Stimulated activated CD8-positive, alpha-beta memory T cell treated with anti-CD3 and anti-CD28 coated beads, Interleukin-12 subunit alpha, Interleukin-12 subunit beta, amount 100 ng/mL, for 4 hours (primary cell): ENCODE results near the gene SORCS1.
"Not testable (repeated sequence)": the region's sequence is repeated elsewhere in the genome, so short reads cannot be mapped to it uniquely, and the experiment has no call there.

Source experiments
- DNase-seq: peaks from one replicate; pipeline ENCODE4 v3.0.0-alpha.2; 2020; ENCODE audit warnings: low read depth

SORCS1 gene

DNA sequence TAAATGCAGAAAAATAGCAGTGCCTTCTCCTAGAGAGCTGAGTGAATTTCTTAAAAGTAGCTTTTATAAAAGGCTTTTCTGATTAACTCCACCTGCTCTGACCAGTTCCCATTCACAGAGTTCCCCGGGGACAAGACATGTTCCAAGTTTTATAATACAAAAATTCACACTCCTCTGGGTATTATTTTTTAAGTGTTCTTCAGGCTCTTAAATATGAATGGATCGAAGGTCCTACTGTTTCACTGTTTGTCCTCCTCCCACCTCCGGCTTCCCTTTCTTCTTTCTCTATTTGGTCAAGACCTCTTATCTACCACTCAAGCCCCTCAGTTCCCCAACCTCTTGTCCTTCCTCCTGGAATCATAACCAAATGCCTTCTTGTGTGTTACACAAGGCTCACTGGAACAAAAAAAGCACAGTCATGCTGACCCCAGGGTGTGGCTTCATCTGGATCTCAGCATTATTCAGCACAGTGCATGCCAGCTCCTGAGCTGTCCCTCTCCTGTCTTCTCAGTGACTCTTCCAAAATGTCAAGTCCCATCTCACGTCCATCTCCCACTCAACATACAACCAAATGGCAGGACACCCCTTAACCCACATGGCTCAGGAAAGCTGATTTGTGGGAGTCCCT is 222.4 kb downstream of the SORCS1 start:
- no peak for DNase-seq

- DNase-seq: no peak
Measured at GRCh38 chr10:106941297-106942034, 223.0 kb downstream of the SORCS1 start.

- DNase-seq: no peak
Measured at GRCh38 chr10:106938513-106938912, 226.0 kb downstream of the SORCS1 start.

DNA sequence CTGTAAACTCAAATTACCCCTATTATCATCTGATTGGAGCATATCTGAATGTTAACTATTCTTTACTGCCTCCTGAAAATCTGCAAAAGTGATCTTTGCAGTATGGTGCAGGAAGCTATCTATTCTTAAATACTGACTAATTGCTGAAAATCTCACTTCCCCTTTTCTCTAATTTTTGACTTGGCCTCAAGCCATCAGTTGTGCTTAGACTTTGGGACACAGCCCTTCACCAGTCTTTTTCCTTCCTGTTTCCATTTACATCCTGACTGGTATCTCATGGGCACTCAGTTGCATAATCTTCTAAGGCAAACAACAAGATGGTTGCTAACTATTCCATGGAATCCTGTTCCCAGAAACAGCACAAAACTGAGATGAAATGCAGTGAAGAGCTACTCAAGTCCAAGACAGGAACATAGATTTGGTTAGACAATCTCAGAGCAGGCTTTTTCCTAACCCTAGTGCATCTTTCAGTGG is 228.5 kb downstream of the SORCS1 start:
- no peak for DNase-seq

- no peak for DNase-seq
Measured at GRCh38 chr10:106931853-106932249, 232.7 kb downstream of the SORCS1 start.

GRCh38 chr10:106931159-106931852 is 233.2 kb downstream of the SORCS1 start:
- DNase-seq: no peak

DNA sequence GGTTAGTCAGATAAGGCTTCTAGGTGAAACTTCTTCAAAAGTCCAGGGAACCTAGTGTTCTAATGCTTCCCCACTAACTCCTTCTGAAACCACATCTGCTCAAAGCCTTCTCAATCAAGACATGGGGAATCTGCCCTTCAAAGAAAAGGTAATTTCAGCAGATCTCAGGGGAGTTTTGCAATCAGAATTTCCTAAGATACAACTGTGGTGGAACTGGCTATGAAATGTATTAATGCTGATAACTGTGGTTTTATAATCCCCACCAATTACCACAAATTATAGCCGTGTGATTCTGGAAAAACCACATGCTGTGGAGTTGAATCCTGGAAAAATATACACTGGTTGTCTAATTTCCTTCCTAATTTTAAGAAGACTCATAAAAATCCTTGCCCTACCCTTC is 233.8 kb downstream of the SORCS1 start:
- DNase-seq: no peak

DNA sequence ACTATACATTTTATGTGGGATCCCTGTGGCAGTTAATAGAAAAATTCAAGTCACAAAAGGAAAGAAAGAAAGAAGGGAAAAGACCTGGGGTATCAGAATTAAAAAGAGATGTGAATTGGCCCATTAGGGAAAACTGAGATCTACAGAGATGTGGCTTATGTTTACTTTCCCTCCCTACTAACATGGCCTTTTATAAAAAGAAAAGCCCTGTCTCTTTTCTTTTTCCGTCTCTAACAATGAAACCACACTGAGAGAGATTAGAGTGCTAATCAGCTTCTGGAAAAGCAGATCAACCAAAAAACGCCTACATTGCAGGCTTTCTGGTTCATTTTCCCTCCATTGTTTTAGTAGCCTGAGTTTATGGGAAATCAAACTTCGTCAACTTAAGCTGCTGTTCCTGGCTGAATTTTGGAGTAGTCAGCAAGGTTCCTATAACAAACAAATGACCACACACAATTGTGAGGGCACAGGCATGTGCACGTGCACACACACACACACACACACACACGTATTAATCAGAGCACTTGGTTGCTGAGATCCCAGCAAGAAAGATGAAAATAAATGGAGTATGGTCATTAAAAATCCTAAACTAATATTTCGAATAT is 235.1 kb downstream of the SORCS1 start:
- no peak for DNase-seq

GRCh38 chr10:106928151-106928550 is 236.4 kb downstream of the SORCS1 start:
- not testable (repeated sequence) for DNase-seq

DNA sequence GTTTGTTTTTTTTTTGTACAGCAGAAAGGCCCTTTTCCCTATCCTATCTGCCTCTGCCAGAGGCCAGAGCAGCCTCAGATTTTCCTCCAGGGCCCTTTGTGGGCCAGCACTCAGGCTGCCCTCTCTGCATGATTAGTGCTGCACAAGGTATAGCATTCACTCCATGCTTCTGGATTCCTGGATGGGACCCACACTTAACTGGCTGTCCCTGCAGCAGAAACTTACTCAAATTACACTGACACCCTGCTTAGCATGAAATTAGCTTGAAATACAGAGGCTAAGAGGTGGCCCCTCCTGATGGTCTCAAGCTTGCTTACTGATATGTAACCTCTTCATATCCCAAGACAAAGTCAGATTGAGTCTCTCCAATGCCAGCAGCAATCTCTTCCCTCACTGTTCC is 239.3 kb downstream of the SORCS1 start:
- DNase-seq: no peak

- no peak for DNase-seq
Measured at GRCh38 chr10:106920538-106920937, 244.0 kb downstream of the SORCS1 start.

DNA sequence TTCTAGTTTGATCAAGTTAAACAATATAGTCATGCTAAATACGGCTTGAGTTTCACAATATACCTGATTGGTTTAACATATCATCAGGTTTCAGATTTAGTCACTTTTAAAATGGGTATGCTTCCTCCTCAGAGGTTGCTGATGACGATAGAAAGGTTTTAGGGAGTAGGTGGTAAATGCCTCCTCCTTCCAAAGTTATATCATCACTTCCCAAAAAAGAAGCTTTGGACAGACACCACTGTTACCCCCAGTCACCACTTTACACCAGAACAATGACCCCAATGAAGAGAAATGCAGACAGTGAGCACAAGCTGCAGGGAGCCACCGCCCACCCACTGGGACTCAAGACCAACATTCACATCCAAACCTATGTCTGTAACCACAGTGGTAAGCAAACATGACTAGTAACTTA is 244.6 kb downstream of the SORCS1 start:
- DNase-seq: no peak

DNA sequence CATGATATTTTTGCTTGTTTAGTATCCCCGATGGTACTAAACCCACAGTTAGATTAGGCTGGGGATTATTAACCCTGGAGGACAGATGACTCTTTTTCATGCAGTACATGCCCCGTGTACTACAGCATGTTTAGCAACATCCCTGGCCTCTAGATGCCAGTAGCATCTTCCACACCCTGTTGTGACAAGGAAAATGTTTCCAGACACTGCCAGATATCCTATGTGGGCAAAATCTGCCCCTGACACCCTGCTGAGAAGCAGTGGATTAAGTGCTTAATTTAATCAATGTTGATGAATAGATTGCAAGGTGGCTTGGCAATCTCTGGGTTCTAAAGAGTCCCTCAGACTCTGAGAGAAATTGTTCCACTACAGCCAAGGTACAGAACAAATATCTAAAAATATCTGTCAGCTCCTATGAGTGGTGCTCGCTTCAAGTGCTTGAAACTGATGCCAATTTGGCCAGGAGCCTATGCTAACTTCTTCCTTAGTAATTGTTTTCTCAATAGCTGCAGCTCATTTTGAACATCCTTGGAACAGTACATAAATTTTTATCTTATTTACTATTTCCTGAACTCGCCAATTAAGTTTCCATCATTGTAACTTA is 247.0 kb downstream of the SORCS1 start:
- no peak for DNase-seq

- DNase-seq: no peak
Measured at GRCh38 chr10:106914016-106914415, 250.5 kb downstream of the SORCS1 start.

- DNase-seq: no peak
Measured at GRCh38 chr10:106913348-106913747, 251.2 kb downstream of the SORCS1 start.

- DNase-seq: no peak
Measured at GRCh38 chr10:106911096-106911495, 253.4 kb downstream of the SORCS1 start.

DNA sequence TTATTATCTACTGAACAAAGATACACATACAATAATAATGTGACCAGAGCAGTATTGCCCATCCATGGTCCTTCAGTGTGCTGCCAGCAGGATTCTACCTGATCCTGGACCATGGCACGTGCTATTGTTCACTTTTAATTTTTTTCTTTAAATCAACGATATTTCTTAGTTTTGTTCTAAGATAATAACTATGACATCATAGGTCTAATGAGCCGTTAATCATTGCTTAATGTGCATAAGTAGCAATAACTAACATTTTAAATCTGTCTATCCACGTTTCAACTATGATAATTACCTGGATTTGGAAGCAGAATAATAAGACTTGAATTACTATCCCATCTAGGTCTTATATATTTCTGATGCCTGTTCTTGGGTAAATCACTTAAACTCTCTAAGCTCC is 253.8 kb downstream of the SORCS1 start:
- no peak for DNase-seq

- no peak for DNase-seq
Measured at GRCh38 chr10:106908225-106908624, 256.3 kb downstream of the SORCS1 start.

DNA sequence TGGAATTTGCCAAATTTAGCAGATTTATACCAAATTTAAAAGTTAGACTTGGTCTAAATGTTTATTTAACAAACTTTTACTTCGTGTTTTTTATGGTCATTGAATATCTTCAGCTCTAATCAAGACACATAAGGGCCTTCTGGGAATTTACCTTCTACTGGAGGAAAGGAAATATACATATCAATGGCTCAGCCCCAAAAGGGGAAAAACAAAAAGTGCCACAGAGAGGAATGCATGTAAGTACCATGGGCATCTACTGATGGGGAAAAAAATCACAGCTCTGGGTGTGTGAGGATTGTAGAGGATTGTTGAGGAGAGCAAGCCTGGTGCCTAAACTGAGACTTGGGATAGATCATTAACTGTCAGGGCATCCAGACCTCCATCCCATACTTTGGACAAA is 260.3 kb downstream of the SORCS1 start:
- DNase-seq: no peak

- no peak for DNase-seq
Measured at GRCh38 chr10:106903180-106903579, 261.3 kb downstream of the SORCS1 start.

- DNase-seq: no peak
Measured at GRCh38 chr10:106900016-106900652, 264.4 kb downstream of the SORCS1 start.

DNA sequence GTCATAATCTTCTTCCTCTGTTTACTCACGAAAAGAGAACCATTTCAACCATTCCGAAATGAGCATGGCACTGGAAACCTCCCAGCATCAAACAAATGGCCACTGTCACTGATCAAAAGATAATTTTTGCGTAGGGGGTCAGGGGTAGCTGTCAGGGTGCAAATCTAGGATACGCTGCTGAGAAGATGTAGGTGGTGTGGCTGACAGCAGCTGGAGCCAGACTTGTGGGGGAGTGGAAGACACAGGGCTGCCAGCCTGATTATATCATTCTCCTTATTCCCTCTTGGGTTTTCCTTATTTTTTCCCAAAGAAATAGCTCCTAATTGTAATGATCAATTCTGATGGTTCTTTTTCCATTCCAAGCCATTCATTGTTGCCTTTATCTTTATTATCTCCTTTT is 266.1 kb downstream of the SORCS1 start:
- no peak for DNase-seq
